Measurements from ENCODE around the gene SYT7.

DNA sequence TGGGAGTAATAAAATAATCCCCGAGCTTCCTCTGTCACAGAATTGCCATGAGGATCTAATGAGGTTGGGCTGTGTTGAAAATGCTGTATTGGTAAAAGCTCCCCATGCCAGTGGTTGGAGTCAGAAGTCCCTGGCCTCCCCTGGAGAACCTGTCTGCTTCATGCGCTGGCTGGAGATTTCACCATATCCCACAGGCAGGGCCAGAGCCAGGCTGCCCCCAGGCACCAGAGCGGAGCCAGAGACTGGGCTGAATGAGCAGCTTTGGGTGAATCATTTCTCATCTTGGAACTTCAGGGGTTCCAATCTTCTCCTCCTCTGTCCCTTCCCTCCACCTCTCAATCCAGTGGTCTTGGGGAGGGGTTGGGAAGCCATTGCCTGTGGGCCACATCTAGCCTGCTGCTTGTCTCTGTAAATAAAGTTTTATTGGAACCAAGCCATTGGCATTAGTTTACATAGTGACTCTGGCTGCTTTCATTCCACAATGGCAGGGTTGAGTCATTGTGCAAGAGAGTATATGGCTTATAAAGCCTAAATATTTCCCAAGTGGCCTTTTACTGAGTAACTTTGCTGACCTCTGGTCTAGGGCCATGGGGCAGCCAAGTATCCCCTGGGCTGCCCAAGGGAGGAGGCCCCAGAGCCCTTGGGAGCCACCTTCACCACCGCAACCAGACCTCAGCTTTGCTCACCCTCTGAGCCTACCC lies 37.1 kb downstream of the SYT7 start:
- TF ChIP-seq CTCF (IDR thresholded peaks at IDR 0.05; ENCODE audit: low read length) (no peak), EZH2phosphoT487 (IDR thresholded peaks at IDR 0.05; ENCODE audit: low read length) (no peak), EZH2 (optimal IDR thresholded peaks at IDR 0.05; ENCODE audit: low read depth, low read length) (no peak)

All from MM.1S (cell line).